GM12801 (cell line): ENCODE measurements around the gene SALL3.

Experiments used
- TF ChIP-seq, protein P1 (sequence below): IDR thresholded peaks from one replicate; pipeline ENCODE4 v1.5.1; 2011; ENCODE audit warnings: control low read depth; ENCODE audit not compliant: insufficient read length; ENCODE audit errors: extremely low read depth

The SALL3 gene

GRCh38 chr18:79005653-79006052 is 26.0 kb downstream of the SALL3 start:
- TF ChIP-seq, protein P1, sequence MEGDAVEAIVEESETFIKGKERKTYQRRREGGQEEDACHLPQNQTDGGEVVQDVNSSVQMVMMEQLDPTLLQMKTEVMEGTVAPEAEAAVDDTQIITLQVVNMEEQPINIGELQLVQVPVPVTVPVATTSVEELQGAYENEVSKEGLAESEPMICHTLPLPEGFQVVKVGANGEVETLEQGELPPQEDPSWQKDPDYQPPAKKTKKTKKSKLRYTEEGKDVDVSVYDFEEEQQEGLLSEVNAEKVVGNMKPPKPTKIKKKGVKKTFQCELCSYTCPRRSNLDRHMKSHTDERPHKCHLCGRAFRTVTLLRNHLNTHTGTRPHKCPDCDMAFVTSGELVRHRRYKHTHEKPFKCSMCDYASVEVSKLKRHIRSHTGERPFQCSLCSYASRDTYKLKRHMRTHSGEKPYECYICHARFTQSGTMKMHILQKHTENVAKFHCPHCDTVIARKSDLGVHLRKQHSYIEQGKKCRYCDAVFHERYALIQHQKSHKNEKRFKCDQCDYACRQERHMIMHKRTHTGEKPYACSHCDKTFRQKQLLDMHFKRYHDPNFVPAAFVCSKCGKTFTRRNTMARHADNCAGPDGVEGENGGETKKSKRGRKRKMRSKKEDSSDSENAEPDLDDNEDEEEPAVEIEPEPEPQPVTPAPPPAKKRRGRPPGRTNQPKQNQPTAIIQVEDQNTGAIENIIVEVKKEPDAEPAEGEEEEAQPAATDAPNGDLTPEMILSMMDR, result no peak

GRCh38 chr18:79006106-79006795 is 26.6 kb downstream of the SALL3 start:
- TF ChIP-seq, protein P1, result no peak

DNA sequence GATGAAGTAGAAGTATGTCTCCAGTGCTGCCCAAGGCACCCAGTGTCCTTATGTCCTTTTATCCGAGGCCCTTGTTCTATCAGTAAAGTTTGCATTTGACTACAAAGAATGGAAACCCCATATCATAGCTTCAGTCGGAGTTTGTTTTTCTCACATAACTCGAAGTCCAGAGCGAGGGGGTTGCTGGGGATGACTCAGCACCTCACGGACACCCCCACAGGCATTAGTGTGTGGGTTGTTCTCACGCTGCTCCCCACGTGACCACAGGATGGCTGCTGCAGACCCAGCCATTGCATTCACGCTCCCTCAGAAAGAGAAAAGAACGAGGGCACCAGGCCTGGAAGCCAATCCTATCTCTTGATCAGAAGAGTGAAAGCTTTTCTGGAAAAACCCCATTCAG is 27.8 kb downstream of the SALL3 start:
- TF ChIP-seq, protein P1, result no peak

GRCh38 chr18:79008356-79008940 is 28.8 kb downstream of the SALL3 start:
- TF ChIP-seq, protein P1, result no peak

DNA sequence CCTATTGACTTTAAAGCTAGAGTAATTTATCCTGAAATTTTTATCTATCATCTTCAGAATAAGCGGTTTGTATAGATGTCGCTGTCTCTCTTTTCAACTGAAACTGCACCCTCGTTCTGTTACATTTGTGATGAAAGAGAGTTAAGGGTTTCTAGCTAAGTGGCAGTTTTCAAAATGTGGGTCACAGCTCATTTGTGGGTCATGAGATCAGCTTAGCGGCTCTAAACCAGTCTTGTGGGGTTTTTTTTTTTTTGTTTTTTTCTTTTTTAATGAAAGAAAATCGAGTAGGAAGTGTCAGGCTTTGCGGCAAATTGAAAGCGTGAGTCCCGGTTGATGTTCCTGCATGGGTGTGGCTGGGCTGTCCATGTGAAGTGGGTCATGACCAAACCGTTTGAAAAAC is 31.2 kb downstream of the SALL3 start:
- TF ChIP-seq, protein P1, result no peak

- TF ChIP-seq, protein P1, result no peak
These were observed 31.8 kb downstream of the SALL3 start for GRCh38 chr18:79011300-79011870.

GRCh38 chr18:79013869-79014268 is 34.3 kb downstream of the SALL3 start:
- TF ChIP-seq, protein P1, result no peak
